ENCODE results near the gene ANGEL1.

DNA sequence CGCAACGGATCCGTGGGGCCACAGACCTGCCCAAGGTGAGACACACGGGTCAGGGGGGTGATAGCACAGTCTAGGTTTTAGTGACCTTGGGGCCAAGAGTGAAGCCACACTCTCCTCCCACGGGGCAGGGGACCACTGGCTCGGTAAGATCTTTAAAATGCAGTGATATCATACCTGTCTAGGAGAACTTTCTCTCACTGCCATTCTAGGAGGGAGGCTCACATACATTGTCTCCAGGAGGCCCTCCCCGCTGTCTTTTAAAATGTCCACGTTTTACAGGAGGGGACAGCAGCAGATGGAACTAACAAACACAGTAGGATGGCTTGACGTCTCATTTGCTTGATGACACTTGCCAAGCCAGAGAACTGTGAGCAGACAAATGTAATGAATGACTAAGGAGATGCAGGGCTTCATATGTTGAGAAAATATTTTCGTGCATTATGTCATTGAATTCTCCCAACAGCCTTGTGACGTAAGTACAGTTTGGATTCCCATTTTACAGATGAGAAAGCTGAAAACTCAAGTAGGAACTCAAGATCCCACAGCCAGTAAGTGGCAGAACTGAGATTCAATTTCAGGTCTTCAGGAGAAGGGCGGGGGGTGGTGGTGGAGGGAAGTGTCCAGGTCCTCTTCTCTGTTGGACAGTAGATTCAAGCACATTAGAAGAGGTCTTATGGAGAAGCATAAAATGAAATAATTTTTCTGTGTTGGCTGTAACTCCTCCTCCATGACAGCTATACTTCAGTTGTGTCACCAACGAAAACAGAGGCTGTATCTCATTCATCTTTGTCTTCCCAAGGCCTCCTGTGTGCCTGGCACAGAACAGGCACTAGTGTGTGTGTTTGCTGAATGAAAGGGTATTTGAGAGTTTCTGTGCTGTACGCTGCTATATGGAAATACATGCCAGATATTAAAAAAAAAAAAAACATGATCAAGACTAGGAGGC is 49.3 kb downstream of the ANGEL1 start:
- TF ChIP-seq, protein P1, sequence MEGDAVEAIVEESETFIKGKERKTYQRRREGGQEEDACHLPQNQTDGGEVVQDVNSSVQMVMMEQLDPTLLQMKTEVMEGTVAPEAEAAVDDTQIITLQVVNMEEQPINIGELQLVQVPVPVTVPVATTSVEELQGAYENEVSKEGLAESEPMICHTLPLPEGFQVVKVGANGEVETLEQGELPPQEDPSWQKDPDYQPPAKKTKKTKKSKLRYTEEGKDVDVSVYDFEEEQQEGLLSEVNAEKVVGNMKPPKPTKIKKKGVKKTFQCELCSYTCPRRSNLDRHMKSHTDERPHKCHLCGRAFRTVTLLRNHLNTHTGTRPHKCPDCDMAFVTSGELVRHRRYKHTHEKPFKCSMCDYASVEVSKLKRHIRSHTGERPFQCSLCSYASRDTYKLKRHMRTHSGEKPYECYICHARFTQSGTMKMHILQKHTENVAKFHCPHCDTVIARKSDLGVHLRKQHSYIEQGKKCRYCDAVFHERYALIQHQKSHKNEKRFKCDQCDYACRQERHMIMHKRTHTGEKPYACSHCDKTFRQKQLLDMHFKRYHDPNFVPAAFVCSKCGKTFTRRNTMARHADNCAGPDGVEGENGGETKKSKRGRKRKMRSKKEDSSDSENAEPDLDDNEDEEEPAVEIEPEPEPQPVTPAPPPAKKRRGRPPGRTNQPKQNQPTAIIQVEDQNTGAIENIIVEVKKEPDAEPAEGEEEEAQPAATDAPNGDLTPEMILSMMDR (conservative IDR thresholded peaks at IDR 0.05; ENCODE audit: low read depth in 2 of 2), result no peak
- TF ChIP-seq EZH2 (IDR thresholded peaks at IDR 0.05; ENCODE audit: low read depth, unreplicated experiment), result no peak
- TF ChIP-seq JUNB (IDR thresholded peaks at IDR 0.05; ENCODE audit: unreplicated experiment), result no peak
- no peak for TF ChIP-seq POLR2AphosphoS5 (IDR thresholded peaks at IDR 0.05; ENCODE audit: low read depth)
- TF ChIP-seq, protein P2, sequence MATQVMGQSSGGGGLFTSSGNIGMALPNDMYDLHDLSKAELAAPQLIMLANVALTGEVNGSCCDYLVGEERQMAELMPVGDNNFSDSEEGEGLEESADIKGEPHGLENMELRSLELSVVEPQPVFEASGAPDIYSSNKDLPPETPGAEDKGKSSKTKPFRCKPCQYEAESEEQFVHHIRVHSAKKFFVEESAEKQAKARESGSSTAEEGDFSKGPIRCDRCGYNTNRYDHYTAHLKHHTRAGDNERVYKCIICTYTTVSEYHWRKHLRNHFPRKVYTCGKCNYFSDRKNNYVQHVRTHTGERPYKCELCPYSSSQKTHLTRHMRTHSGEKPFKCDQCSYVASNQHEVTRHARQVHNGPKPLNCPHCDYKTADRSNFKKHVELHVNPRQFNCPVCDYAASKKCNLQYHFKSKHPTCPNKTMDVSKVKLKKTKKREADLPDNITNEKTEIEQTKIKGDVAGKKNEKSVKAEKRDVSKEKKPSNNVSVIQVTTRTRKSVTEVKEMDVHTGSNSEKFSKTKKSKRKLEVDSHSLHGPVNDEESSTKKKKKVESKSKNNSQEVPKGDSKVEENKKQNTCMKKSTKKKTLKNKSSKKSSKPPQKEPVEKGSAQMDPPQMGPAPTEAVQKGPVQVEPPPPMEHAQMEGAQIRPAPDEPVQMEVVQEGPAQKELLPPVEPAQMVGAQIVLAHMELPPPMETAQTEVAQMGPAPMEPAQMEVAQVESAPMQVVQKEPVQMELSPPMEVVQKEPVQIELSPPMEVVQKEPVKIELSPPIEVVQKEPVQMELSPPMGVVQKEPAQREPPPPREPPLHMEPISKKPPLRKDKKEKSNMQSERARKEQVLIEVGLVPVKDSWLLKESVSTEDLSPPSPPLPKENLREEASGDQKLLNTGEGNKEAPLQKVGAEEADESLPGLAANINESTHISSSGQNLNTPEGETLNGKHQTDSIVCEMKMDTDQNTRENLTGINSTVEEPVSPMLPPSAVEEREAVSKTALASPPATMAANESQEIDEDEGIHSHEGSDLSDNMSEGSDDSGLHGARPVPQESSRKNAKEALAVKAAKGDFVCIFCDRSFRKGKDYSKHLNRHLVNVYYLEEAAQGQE (IDR thresholded peaks at IDR 0.05; ENCODE audit: unreplicated experiment), result no peak
- no peak for TF ChIP-seq EZH2phosphoT487 (IDR thresholded peaks at IDR 0.05; ENCODE audit: unreplicated experiment)
- TF ChIP-seq, protein P3, sequence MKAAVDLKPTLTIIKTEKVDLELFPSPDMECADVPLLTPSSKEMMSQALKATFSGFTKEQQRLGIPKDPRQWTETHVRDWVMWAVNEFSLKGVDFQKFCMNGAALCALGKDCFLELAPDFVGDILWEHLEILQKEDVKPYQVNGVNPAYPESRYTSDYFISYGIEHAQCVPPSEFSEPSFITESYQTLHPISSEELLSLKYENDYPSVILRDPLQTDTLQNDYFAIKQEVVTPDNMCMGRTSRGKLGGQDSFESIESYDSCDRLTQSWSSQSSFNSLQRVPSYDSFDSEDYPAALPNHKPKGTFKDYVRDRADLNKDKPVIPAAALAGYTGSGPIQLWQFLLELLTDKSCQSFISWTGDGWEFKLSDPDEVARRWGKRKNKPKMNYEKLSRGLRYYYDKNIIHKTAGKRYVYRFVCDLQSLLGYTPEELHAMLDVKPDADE (IDR thresholded peaks at IDR 0.05), result no peak
- no peak for TF ChIP-seq ZNF331 (CRISPR knock-in tag; IDR thresholded peaks at IDR 0.05; ENCODE audit: low read depth)
- no peak for TF ChIP-seq CREB1 (CRISPR knock-in tag; IDR thresholded peaks at IDR 0.05; ENCODE audit: low read depth)
- TF ChIP-seq ZNF114 (CRISPR knock-in tag; IDR thresholded peaks at IDR 0.05), result no peak
- no peak for TF ChIP-seq NANOG (IDR thresholded peaks at IDR 0.05; ENCODE audit: borderline replicate concordance)
- TF ChIP-seq, protein P4, sequence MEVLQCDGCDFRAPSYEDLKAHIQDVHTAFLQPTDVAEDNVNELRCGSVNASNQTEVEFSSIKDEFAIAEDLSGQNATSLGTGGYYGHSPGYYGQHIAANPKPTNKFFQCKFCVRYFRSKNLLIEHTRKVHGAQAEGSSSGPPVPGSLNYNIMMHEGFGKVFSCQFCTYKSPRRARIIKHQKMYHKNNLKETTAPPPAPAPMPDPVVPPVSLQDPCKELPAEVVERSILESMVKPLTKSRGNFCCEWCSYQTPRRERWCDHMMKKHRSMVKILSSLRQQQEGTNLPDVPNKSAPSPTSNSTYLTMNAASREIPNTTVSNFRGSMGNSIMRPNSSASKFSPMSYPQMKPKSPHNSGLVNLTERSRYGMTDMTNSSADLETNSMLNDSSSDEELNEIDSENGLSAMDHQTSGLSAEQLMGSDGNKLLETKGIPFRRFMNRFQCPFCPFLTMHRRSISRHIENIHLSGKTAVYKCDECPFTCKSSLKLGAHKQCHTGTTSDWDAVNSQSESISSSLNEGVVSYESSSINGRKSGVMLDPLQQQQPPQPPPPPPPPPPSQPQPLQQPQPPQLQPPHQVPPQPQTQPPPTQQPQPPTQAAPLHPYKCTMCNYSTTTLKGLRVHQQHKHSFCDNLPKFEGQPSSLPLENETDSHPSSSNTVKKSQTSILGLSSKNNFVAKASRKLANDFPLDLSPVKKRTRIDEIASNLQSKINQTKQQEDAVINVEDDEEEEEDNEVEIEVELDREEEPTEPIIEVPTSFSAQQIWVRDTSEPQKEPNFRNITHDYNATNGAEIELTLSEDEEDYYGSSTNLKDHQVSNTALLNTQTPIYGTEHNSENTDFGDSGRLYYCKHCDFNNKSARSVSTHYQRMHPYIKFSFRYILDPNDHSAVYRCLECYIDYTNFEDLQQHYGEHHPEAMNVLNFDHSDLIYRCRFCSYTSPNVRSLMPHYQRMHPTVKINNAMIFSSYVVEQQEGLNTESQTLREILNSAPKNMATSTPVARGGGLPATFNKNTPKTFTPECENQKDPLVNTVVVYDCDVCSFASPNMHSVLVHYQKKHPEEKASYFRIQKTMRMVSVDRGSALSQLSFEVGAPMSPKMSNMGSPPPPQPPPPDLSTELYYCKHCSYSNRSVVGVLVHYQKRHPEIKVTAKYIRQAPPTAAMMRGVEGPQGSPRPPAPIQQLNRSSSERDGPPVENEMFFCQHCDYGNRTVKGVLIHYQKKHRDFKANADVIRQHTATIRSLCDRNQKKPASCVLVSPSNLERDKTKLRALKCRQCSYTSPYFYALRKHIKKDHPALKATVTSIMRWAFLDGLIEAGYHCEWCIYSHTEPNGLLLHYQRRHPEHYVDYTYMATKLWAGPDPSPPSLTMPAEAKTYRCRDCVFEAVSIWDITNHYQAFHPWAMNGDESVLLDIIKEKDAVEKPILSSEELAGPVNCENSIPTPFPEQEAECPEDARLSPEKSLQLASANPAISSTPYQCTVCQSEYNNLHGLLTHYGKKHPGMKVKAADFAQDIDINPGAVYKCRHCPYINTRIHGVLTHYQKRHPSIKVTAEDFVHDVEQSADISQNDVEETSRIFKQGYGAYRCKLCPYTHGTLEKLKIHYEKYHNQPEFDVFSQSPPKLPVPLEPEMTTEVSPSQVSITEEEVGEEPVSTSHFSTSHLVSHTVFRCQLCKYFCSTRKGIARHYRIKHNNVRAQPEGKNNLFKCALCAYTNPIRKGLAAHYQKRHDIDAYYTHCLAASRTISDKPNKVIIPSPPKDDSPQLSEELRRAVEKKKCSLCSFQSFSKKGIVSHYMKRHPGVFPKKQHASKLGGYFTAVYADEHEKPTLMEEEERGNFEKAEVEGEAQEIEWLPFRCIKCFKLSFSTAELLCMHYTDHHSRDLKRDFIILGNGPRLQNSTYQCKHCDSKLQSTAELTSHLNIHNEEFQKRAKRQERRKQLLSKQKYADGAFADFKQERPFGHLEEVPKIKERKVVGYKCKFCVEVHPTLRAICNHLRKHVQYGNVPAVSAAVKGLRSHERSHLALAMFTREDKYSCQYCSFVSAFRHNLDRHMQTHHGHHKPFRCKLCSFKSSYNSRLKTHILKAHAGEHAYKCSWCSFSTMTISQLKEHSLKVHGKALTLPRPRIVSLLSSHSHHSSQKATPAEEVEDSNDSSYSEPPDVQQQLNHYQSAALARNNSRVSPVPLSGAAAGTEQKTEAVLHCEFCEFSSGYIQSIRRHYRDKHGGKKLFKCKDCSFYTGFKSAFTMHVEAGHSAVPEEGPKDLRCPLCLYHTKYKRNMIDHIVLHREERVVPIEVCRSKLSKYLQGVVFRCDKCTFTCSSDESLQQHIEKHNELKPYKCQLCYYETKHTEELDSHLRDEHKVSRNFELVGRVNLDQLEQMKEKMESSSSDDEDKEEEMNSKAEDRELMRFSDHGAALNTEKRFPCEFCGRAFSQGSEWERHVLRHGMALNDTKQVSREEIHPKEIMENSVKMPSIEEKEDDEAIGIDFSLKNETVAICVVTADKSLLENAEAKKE (CRISPR knock-in tag; IDR thresholded peaks at IDR 0.05), result no peak
- TF ChIP-seq STAT1 (IDR thresholded peaks at IDR 0.05; ENCODE audit: unreplicated experiment), result no peak
